A673 (cell line): ENCODE measurements around the gene GPR153.

ENCODE experiments used
- EZH2 ChIP-seq: fragments of 200-600 bp; sonication (generic); IDR thresholded peaks from 2 replicates; pipeline ENCODE4 v1.6.1; 2017; ENCODE audit warnings: borderline replicate concordance, low read depth, mild to moderate bottlenecking, mixed read lengths, antibody characterized with exemption, low read length; ENCODE audit not compliant: poor library complexity, severe bottlenecking
- TF ChIP-seq, protein P1 (sequence below): fragments of 300-800, 200-600 bp; sonication (generic); conservative IDR thresholded peaks from 2 replicates; pipeline ENCODE4 v1.5.1; 2017; ENCODE audit warnings: low read depth, mild to moderate bottlenecking, antibody characterized with exemption, low read length, moderate library complexity, mixed read lengths

GRCh38 chr1:6268415-6268814, 7.5 kb upstream of the GPR153 start:
- TF ChIP-seq, protein P1, sequence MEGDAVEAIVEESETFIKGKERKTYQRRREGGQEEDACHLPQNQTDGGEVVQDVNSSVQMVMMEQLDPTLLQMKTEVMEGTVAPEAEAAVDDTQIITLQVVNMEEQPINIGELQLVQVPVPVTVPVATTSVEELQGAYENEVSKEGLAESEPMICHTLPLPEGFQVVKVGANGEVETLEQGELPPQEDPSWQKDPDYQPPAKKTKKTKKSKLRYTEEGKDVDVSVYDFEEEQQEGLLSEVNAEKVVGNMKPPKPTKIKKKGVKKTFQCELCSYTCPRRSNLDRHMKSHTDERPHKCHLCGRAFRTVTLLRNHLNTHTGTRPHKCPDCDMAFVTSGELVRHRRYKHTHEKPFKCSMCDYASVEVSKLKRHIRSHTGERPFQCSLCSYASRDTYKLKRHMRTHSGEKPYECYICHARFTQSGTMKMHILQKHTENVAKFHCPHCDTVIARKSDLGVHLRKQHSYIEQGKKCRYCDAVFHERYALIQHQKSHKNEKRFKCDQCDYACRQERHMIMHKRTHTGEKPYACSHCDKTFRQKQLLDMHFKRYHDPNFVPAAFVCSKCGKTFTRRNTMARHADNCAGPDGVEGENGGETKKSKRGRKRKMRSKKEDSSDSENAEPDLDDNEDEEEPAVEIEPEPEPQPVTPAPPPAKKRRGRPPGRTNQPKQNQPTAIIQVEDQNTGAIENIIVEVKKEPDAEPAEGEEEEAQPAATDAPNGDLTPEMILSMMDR = no peak
- no peak for TF ChIP-seq EZH2
